NCI-H82 (cell line): ENCODE measurements around the gene RAB10.
"Not testable (repeated sequence)": the region's sequence is repeated elsewhere in the genome, so short reads cannot be mapped to it uniquely, and the experiment has no call there.

Experiments
- DNase-seq: peaks from one replicate; lab custom pipeline; 2025; lab: John Stamatoyannopoulos, UW

The RAB10 gene

GRCh38 chr2:26089337-26089736 lies 55.5 kb downstream of the RAB10 start:
- no peak for DNase-seq

GRCh38 chr2:26095758-26096157 lies 61.9 kb downstream of the RAB10 start:
- no peak for DNase-seq

- DNase-seq = peak; percentile 85
Measured at GRCh38 chr2:26099933-26100332, 66.0 kb downstream of the RAB10 start.

GRCh38 chr2:26100384-26100783 lies 66.5 kb downstream of the RAB10 start:
- peak; percentile 30 for DNase-seq

GRCh38 chr2:26103752-26104151 lies 69.9 kb downstream of the RAB10 start:
- DNase-seq = no peak

GRCh38 chr2:26108701-26109100 lies 74.8 kb downstream of the RAB10 start:
- DNase-seq = not testable (repeated sequence)

GRCh38 chr2:26112201-26112600 lies 78.3 kb downstream of the RAB10 start:
- DNase-seq = no peak

GRCh38 chr2:26114151-26114550 lies 80.3 kb downstream of the RAB10 start:
- no peak for DNase-seq

GRCh38 chr2:26118682-26119081 lies 84.8 kb downstream of the RAB10 start:
- DNase-seq = no peak

- DNase-seq = no peak
Measured at GRCh38 chr2:26119521-26119920, 85.6 kb downstream of the RAB10 start.

- no peak for DNase-seq
Measured at GRCh38 chr2:26122630-26123029, 88.7 kb downstream of the RAB10 start.

GRCh38 chr2:26123426-26123825 lies 89.5 kb downstream of the RAB10 start:
- DNase-seq = no peak

GRCh38 chr2:26126074-26126473 lies 92.2 kb downstream of the RAB10 start:
- DNase-seq = no peak

GRCh38 chr2:26128176-26128575 lies 94.3 kb downstream of the RAB10 start:
- no peak for DNase-seq

- no peak for DNase-seq
Measured at GRCh38 chr2:26130763-26131162, 96.9 kb downstream of the RAB10 start.

- no peak for DNase-seq
Measured at GRCh38 chr2:26136451-26136850, 102.6 kb downstream of the RAB10 start.

GRCh38 chr2:26139269-26140183 lies 105.6 kb downstream of the RAB10 start:
- DNase-seq = peak; percentile 40

GRCh38 chr2:26141145-26141769 lies 107.4 kb downstream of the RAB10 start:
- no peak for DNase-seq

GRCh38 chr2:26144031-26144430 lies 110.1 kb downstream of the RAB10 start:
- peak; percentile 37 for DNase-seq

- DNase-seq = peak; percentile 89
Measured at GRCh38 chr2:26144953-26145680, 111.2 kb downstream of the RAB10 start.

GRCh38 chr2:26148501-26148900 lies 114.6 kb downstream of the RAB10 start:
- no peak for DNase-seq

GRCh38 chr2:26150243-26150642 lies 116.4 kb downstream of the RAB10 start:
- no peak for DNase-seq

- no peak for DNase-seq
Measured at GRCh38 chr2:26157580-26157979, 123.7 kb downstream of the RAB10 start.
